Measurements from ENCODE around the gene POLR2E.

- TF ChIP-seq CTCF (conservative IDR thresholded peaks at IDR 0.05; ENCODE audit: low read length) (no peak), EZH2phosphoT487 (IDR thresholded peaks at IDR 0.05; ENCODE audit: borderline replicate concordance) (no peak)
Observed at GRCh38 chr19:1046836-1047695, 48.1 kb downstream of the POLR2E start.

All from Loucy (cell line).